ENCODE results near the gene ARIH2.

ARIH2 gene

DNA sequence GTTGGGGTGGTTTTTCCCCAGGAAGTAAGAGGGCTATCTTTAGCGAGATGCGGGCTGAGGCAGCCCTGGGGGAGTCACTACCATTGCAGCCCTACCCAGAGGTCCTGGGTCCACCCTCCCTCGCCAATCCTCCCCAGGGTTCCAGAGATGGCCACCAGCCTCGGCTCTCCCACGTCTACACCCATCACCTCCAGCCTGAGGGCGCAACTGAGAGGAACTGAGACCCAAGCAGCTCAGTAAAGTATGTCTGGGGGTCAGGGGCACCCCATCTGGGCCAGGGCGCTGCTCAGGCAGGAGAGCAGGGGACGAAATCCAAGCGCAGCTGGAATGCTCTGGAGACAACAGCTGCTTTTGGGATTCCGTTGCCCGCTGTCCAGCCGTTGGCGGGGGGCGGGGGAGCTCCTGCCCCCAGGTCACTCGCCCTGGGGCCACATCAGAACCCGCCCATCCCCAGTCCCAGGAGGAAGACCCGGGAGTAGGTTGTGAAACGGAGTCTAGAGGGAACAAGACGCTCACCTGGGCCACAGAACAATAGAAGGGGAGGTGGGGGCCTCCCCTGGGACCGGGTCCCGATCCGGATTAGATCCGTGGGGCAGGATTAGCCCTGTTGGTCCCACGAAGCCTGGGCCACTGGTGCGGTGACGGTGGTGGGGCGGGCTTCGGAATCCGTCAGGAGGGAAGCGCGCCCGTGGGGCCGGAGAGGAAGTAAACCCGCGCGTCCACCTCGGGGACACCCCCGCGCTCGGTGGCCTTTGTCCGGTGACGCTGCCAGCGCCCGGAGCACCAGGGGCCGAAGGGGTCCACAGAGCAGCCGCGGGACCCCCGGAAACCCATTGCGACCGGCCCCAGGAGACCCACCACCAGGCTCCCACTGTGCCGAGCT, 101.9 kb downstream of the ARIH2 start:
- FAIRE-seq, result no peak

DNA sequence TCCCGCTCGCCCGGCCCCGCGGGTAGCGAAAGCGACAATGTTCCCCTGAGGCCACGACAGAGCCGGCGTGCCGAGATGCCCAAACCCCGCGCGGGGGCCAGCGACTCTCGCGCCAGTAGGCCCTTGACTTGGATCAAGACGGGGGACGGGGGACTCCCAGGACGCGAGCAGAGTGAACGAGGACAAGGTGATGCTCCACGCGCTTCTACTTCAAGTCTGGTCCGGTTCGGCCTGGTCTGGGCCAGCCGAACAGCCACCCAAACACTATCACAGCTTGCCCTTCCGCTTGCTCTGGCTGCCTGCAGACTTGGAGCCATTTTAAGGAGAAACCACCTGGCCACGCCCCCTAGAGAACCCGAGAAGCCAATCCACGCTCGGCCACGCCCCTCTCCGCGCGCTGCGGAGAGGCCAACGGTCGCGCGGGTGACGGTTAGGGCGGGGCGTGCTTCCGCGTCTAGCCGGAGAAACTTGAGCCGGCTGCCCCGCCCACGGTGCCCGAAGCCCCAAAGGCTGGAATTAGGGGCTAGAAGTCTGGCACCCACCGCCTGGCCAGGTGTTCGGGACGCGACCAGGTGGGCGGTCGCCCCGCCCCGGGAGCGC, 102.7 kb downstream of the ARIH2 start:
- peak; percentile 97 for FAIRE-seq

DNA sequence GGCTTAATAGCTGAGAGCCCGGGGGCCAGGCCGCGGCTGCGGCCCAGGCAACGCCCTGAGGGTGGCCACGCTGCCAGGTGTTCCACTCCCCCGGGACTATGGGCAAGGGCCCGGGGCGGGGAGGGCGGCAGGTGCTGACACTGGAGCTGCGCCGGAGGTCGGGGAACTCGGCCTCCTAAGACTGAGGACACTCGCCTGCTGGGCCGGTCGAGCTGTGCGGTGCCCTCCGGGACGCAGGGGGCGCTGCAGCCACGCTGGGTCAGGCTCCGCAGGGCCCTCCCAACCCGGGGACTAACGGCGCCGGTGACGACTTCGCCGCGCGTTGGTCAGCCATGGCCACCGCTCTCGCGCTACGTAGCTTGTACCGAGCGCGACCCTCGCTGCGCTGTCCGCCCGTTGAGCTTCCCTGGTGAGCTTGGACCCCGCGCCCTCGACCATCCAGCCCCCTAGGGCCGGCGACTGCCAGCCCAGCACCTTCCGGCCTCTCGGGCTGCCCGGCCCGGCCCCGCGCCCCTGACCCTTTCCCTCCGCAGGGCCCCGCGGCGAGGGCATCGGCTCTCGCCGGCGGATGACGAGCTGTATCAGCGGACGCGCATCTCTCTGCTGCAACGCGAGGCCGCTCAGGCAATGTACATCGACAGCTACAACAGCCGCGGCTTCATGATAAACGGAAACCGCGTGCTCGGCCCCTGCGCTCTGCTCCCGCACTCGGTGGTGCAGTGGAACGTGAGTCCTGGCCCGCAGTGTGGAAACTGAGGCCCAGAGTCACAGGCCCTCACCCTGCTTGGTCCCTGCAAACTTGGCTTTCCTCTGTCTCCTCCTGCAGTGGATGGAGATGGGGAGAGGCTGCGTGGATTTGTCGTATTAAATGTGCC, 103.4 kb downstream of the ARIH2 start, which contains the start of gene NDUFAF3:
Gene NDUFAF3 (plus strand): TSS at position 309 of the 875 bp plus-strand sequence. CDS start 24 bp downstream, at position 333.
- FAIRE-seq, result peak; percentile 44

DNA sequence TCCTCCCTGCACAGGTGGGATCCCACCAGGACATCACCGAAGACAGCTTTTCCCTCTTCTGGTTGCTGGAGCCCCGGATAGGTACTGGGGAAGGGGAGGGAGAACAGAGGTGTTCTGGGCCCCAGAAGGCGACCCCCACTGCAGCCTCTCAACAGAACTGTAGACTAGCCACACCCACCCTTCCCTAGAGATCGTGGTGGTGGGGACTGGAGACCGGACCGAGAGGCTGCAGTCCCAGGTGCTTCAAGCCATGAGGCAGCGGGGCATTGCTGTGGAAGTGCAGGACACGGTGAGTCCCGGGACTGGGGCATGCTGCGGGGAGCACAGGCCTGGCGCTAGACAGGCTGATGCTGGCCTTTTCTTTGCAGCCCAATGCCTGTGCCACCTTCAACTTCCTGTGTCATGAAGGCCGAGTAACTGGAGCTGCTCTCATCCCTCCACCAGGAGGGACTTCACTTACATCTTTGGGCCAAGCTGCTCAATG, 104.1 kb downstream of the ARIH2 start:
- no peak for FAIRE-seq

DNA sequence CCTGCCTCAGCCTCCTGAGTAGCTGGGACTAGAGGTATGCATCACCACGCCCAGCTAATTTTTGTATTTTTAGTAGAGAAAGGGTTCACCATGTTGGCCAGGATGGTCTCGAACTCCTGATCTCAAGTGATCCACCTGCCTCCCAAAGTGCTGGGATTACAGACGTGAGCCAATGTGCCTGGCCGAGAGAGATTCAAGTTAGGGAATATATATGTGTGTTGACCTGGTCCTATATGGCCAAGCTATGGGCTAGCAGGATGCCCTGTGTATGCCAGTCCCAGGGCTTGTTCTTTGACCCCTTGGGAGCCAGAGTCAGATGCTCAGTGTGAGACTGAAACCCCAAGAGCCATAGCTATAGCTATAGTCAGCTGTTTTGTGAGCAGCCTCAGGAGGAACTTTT, 105.1 kb downstream of the ARIH2 start:
- FAIRE-seq, result no peak

DNA sequence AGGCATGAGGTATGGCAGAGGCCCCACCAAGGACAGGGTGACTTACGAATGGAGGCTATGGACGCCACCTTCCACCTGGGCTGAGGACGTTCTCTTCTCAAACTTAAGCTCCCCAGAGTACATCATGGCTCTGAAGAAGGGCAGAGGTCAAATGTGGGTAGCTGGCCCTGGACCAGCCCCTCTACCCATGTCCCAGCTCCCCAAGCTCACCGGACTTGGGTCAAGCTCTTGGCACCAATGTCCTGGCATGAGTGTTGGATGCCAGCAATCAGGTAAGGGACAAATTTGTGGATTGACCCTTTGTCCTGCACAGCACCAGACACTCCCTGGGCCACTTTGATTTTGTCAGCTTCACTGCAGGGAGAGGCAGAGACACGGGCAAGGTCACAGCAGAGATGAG, 105.8 kb downstream of the ARIH2 start:
- no peak for FAIRE-seq

DNA sequence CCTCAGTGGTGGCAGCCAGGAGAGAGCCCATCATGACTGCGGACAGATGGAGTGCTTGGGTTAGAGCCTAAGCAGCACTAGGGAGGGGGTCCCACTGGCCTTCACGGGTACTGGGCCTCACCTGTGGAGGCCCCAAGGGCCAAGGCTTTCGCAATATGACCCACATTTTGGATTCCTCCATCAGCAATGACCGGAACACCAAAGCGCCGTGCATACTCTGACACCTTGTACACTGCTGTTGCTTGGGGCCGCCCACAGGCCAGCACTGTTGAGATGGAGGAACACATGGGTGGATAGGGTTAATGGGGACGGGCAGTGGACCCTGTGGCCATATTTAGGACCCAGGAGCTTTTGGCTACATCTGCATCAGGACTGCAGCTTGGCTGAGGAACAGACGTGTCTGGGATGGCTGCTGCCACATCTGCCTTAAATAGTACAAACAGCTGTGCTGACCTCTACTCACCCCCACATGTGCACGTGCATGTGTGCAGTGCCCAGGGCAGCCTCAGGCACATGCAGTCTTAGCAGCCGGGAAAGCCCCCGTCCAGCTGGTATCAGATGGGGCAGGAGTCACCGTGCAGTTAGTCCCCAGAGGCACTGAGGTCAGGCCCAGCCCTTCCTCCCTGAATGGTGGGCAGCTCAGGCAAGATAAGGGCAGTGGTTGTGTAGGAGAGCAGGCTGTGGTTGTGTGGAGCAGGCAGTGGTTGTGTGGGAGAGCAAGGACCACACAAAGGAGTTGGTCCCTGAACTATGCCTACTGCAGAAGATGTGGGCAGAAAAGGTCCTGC, 106.6 kb downstream of the ARIH2 start:
- FAIRE-seq, result no peak

DNA sequence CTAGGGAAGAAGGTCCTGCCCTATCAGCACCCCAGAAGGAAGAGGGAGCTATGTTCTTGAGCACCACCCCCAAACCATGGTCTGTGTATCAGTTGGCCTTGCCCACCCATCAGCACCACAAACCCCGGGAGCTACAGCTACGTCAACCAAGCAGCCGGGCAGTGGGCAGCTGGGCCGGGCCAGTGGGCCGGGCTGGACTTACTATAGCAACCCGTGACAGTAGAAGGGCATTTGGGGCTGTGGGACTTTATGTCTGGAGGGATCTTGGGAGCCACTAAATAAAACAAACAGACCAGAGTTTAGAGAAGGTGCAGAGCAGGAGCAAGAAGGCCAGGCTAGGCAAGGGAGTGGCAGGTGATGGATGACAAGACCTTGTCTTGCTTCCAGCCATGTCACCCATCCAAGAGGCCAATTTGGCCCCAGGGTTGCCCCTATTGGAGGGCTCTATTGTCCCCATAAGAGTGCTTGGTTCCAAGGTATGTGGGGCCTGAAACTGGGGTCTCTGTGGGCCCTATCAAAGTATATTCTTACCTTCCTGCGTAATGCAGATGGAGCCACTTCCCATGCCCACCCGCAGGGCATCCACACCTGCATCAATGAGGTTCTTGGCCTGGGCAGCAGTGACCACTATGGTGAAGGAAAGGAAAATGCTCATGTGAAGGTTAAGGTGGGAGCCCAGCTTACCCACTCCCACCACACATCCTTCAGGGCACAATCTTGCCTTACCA, 107.3 kb downstream of the ARIH2 start:
- no peak for FAIRE-seq

DNA sequence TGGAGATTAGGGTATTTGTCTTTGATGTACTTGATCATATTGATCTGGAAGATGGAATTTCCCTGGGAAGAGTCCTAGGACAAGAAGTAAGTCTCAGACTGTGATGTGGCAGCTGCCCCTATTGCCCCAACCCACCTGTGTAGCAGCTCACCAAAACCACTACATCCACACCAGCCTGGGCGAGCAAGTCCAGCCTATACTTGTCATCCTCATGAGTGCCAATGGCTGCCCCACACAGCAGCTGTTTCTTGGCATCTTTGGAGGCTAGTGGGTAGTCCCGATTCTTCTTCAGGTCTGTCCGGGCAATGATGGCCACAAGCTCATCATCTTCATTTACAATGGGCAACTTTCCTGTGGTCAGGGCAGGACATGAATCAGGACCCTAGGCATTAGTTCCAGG, 107.9 kb downstream of the ARIH2 start:
- no peak for FAIRE-seq

DNA sequence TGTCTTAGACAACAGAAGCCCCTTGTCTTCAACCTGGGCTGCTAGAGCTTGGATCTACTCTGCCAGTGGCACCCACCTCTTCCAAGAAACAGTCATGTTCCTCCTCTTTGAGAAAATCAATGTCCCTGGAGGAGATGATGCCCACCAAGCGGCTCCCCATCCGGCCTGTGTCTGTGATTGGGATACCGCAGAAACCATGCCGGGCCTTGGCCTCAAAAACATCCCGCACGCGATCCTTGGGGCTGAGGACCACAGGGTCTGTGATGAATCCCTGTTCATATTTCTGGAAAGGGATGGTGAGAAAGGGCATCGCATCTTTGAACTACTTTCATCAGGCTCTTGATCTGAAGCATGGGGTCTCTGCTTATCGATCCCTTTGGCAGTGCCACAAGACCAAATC, 109.0 kb downstream of the ARIH2 start:
- no peak for FAIRE-seq

DNA sequence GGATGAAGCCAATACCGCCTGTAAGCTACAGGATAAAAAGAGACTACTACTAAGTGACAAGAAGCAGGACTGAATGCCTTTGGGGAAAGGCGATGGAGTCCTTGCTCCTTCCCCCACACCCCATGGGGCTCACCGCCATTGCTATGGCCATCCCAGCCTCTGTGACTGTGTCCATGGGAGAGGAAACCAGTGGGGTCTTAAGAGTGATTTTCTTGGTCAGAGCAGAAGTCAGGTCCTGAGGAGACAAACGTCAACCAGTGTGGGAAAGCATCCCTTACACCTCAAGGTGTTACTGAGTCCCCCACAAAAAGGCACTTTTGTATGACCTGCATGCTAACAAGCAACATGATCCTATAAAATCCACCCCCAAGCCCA, 109.6 kb downstream of the ARIH2 start:
- FAIRE-seq, result no peak

DNA sequence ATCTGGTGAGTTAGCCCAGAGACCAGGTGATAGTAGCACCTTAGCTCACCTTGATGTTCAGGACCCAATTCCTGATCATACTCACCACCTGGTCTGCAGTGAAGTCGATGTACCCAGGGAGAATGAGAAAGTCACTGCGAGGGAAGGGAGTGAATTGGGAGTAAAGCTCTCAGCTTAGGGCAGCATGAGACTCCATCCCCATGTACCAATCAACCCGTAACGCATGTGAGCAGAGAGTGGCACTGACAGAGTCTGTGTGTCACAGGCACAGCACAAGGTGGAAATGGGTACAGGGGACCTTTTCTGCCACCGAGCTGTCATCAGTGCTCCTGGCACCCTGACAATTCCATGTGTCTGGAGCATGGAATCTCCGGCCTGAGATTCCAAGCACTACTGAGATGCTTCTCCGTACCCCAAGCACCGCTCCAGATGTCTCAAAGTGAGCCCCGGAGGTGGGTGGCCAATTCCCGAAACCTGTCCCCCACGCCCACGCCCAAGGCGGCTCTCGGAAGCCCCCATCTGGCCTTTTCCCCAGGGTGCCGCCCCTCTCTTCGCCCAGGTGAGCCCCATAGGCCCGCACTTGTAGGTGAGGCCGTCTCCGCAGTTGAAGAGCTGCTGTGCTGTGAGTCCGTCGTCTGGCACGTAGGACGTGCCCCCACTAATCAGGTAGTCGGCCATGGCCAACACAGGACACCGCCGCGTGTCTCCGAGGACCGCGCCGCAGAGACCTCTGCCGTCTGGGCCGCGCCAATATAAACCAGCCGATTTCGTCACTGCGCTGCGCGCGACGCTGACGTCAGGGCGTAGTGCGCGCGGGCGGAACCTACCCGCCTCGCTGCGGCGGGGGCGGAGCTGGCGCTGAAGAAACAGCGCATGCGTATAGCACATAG, 110.3 kb downstream of the ARIH2 start, which contains the start of gene IMPDH2:
Gene IMPDH2 (minus strand): TSS at position 726 of the 890 bp plus-strand sequence. CDS start 48 bp downstream, at position 678.
- FAIRE-seq, result peak; percentile 87

DNA sequence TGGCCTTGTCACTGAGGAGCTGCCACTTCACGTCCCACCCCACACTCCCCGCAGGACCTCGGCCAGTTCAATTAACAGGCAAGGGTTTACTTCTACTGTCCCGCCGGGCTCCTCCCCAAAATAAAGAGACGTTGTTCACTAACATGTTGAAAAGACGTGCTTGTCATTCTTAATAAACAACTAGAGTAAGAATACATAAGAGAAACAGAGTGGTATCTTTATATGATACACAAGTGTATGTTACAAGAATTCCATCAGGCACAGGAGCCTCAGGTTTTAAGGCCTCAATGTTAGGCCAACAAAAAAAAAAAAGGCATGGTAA, 110.9 kb downstream of the ARIH2 start:
- FAIRE-seq, result no peak

DNA sequence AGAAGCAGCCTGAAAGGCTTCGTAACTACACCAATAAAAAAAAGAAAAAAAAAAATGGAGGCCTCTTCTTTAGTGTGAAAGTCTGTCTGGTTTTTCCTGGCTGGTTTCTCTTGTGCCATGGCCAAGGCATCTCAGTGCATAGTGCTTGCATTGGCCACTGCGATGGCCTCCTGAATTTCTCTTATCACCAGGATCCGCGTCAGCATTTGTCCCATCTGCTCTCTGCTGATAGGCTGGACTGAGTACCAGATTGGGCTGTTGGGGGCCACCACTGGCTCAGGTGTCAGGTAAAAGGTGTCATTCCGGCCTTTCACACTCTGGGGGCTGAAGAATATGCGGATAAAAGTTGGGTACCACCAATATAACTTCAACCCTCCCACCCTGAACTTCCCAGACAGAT, 111.7 kb downstream of the ARIH2 start:
- no peak for FAIRE-seq

DNA sequence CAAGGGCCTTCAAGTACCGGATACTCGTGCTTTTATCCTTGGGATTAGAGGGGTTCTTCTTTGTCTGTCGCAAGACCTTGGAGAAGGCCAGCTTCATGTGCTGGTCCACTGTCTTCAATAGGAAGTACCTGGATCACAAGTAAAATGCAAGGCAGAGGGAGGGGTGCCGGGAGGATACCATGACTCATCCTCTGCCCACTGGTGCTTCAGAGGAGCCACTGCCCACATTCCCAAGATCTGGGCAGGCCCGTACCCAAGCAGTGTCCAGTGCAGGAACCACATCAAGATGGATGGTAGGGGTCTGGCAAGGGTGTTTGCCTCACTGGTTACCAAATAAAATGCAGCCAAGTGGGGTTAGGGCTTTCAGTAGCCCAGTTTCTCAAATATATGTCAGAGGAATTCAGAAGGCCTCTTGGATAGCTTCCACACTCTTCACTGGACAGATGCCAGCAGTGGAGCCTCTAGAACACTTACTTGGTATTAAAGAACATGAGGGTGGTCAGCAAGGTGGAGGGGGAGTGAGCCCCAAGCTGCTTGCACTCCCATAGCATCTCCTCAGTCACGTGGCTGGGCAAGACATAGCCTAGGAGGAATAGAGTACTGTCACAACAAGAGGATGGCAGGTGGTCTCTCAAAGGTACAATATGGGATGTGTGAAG, 114.1 kb downstream of the ARIH2 start:
- no peak for FAIRE-seq

DNA sequence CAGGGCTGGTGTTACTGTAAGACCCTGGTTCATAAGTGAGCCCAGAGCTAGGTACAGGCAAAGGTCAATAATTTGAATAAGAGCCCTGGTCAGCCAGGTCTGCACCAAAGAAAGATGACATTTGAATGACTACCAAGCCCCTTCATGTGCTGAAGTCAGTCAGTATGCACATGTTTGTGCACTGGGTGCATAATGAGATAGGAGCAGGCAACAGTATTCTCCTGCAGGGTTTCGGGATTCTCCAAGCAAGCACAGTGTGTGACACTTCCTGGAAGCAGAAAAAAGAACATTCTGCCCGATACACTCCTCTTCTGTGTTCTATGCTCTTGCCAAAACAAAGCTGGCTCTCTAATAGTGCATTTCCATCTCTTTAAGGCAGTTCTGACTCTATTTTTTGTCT, 116.0 kb downstream of the ARIH2 start:
- FAIRE-seq, result no peak

DNA sequence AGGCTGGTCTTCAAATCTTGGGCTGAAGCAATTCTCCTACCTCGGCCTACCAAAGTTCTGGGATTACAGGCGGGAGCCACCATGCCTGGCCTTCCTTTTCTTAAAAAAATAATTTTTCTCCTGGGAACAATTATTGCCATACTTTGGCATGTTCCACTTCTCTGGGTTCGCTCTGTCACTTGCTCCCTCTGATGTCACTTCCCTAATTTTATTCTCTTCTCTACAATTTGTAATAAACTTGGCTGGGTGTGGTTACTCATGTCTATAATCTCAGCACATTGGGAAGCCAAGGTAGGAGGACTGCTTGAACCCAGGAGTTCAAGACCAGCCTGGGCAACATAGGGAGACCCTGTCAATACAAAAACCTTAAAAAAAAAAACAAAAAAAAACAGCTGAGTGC, 116.6 kb downstream of the ARIH2 start:
- FAIRE-seq, result no peak
